Cardiac septum (tissue), 1 donor: ENCODE data around the gene ATCAY. TPM values are rescaled to one million over a fixed set of nuclear protein-coding genes. Genes with fewer than 3 reads are reported as not detected.
"Not testable (repeated sequence)": the region's sequence is repeated elsewhere in the genome, so short reads cannot be mapped to it uniquely, and the experiment has no call there.

Source experiments
- DNase-seq: peaks from one replicate; pipeline ENCODE4 v3.0.0-alpha.2; 2020; ENCODE audit warnings: low spot score
- intact Hi-C: fragments of 100-400 bp; cut with DNase I; formaldehyde crosslinking; loops from one replicate; pipeline ENCODE4 v1.14.0; 2022
- total RNA-seq: library from RNA; stranded (reverse); fragmentation: NEBNext Ultra II Directional; extraction: Animal tissue kit (Norgen Biotek cat#: 25700); gene quantifications from one replicate; pipeline ENCODE4 v1.2.1, GENCODE V29; 2021
- donor health status: DM: no; HTN: no; CAD: no.

The ATCAY gene
- total RNA-seq, 1 donor from 2014 or later: not detected

GRCh38 chr19:3963458-3964255 is 83.2 kb downstream of the ATCAY start:
- DNase-seq: no peak
- intact Hi-C loops: no loop called here

DNA sequence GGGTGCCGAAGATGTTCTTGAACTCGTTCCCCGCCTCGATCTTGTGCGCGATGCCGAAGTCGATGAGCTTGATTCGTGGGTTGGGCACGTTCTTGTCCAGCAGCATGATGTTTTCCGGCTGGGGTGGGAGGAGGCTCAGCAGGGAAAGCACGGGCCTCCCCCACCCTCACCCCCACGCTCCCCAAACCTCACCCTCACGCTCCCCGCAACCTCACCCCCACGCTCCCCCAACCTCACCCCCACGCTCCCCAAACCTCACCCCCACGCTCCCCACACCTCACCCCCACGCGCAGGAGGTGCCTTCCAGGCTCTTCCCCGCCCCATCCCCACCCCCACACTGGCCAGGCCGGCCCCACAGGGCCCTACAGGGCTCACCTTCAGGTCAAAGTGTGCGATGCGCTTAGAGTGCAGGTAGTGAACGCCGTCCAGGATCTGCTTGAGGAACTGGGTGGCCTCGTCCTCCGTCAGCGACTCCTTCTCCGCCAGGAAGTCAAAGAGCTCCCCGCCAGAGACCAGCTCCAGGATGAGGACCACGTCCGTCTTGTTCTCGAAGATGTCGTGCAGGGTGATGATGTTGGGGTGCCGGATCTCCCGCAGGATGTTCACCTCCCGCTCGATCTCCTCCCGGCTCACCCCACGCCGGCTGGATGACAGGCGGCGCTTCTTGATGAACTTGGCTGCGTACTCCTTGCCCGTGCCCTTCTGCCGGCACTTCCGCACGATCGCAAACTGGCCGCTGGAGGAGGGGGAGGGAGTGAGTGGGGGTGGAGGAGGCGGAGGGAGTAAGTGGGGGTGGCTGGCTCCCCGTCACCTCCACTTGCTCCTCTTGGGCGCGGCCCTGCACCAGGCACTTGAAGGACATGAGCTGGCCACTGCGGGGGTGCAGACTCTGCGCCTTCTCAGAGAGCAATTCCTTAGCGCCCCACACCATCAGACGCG is 84.0 kb downstream of the ATCAY start:
- intact Hi-C loops: loop anchor here (5.0 kb wide), 1 partner anchor 32 kb away; the partner anchor contains the start of gene NMRK2
- no peak for DNase-seq

DNA sequence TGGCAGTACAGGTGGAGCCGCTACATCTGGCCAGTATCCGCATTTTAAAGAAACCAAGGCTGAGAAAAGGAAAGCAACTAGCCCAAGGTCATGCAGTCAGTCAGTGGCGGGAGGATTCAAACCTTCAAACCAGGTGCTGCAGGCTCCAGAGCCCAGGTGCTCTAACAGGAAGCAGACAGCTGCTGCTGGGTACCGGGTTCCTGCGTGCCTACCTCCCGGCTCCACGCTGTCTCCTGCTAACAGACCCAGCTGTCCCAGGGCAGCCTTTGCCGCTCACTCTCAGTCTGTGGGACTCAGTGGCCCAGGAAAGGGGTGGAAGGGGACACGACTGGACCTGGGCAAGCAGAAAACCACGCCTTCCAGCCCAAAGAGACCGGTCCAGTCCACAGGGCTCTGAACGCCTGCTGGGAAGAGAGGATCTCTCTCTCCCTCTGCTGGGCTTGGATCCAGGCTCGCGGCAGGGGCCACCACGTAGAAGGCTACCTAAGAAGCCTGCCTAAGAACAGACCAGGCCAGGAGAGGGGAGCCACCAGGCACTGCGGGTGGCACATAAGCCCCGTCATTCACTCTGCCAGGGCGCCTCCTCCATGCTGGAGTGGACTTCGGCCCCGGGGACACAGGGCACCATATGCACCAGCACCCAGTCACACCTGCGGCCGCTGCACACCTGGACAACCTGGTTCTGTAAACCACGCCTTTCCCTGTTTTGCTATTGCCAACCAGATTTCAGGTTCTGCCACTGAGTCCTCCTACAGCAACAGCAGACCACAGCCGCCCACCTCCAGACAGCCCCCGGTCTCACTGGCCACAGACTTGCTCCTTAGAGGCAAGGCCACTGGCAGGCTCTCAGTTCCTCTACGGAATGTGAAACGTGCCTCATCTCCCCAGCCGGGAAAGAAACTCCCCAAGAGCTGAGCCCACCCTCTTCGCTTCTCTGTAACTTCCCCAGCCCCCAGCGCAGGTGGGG is 85.8 kb downstream of the ATCAY start:
- no peak for DNase-seq
- intact Hi-C loops: loop anchor here (5.0 kb wide), 1 partner anchor 34 kb away; the partner anchor contains the start of gene NMRK2

GRCh38 chr19:3967983-3968382 is 87.5 kb downstream of the ATCAY start:
- intact Hi-C loops: loop anchor here (2.0 to 5.0 kb wide), 2 partner anchors 17 to 36 kb away; partner anchors contain the start of gene NMRK2
- not testable (repeated sequence) for DNase-seq

DNA sequence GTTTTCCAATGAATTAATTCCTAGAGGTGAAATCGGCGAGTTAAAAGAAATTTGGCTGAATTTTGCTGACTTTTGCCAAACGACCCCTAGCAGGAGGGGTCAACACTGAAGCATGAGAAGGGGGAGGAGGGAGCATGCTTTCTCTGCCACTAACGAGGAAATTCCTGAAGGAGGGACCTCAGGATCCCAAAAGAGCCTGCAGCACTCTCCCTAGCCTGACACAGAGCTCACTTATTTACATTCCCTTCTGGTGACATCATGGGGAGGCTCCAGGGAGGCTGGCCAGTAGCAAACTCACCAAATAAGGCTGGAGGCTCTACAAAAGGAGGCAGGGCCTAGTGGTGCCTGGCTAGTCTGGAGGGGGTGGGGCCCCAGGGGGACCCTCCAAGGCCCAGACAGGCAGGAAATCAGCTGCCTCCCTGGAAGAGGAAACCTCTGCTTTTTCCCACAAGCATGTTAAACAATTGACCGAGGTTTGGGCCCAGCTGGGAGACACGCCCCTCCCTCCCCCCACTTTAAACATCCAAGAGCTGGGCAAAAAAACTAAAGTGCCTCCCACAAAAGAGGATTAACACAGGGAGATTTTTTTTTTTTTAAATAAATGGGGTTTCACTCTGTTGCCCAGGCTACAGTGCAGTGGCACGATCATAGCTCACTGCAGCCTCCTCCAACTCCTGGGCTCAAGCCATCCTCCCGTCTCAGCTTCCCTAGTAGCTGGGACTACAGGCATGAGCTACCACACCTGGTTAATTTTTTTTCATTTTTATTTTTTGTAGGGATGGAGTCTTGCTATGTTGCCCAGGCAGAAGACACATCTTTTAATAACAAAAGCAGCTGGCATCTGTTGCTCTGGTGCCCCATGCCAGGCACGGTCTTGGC is 88.3 kb downstream of the ATCAY start:
- intact Hi-C loops: loop anchor here (2.0 to 5.0 kb wide), 2 partner anchors 18 to 36 kb away; partner anchors contain the start of gene NMRK2
- peak; percentile 93 for DNase-seq

- intact Hi-C loops: loop anchor here (2.0 to 5.0 kb wide), 3 partner anchors 15 to 37 kb away; partner anchors contain the start of genes EEF2 and NMRK2
- no peak for DNase-seq
Measured at GRCh38 chr19:3969435-3970312, 89.2 kb downstream of the ATCAY start.

DNA sequence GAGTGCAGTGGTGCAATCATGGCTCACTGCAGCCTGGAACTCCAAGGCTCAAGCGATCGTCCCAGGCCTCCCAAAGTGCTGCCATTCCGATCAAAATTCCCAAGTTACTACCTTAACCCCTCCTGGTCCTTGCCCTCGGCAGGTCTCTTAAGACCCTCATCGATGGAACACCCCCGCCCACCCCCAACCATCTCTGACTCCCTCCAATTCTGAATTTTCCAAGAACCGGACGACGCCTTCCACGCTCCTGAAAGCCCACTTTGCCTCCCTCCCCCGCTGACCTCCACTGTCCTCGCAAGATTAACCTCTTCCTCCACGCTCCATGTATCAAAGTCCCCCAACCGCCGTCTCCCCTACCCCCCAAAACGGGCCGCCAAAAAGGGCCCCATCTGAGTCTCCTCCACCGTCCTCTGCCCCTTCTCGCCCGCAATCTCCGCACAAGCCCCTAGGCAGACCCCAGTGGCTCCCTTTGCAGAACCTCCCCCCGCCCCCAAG is 89.9 kb downstream of the ATCAY start:
- intact Hi-C loops: loop anchor here (2.0 kb wide), 1 partner anchor 14 kb away; the partner anchor contains the start of gene EEF2
- DNase-seq: no peak

GRCh38 chr19:3970808-3971598 is 90.5 kb downstream of the ATCAY start, which contains the start of gene DAPK3:
Gene DAPK3 (minus strand): TSS chr19:3971099. CDS start chr19:3969735, 1,364 bp downstream.
- intact Hi-C loops: loop anchor here (2.0 kb wide), 1 partner anchor 14 kb away; the partner anchor contains the start of gene EEF2
- peak; percentile 99 for DNase-seq

DNA sequence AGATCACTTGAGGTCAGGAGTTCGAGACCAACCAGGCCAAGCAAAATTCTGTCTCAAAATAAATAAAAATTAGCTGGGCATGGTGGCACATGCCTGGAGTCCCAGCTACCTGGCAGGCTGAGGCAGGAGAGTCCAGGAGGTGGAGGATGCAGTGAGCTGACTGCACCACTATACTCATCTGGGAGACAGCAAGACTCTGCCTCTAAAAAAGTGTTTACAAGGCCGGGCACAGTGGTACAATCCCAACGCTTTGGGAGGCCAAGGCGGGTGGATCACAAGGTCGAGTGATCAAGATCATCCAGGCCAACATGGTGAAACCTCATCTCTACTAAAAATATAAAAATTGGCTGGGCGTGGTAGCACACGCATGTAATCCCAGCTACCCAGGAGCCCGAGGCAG is 94.7 kb downstream of the ATCAY start:
- no peak for DNase-seq
- intact Hi-C loops: no loop called here

DNA sequence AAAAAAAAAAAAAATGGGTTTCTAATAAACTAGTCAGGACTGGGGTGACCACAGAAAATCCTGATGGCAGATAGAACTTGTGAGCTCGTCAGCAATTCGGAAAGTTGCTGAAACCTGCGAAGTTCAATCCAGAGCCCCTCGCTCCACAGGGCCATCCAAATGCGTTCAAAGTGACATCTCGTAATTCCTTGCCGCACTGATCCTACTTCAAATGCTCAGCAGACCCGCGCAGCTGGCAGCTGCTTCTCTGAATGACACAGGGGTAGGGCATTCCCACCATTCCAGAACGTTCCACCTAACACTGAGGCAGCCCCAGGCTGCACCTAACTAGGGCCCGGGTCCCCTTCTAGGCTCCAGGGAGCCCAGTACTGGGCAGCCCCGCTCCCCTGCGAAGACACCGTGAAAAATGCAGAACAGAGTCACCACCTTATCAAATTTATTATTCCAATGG is 95.2 kb downstream of the ATCAY start:
- intact Hi-C loops: no loop called here
- no peak for DNase-seq

GRCh38 chr19:3976495-3977241 is 96.2 kb downstream of the ATCAY start:
- intact Hi-C loops: no loop called here

More at GRCh38 chr19:3976495-3977241, 96.2 kb downstream of the ATCAY start:
- no peak for DNase-seq
